A549 (cell line): ENCODE measurements around the gene RAB1B. TPM values are rescaled to one million over a fixed set of nuclear protein-coding genes. Genes with fewer than 3 reads are reported as not detected.

Experiments
- ATAC-seq, 2 experiments: fragments of 200-7000 bp in 1 of 2; fragments of >200 bp in 1 of 2; cut with Nextera tagmentation in 1 of 2; cut with Tn5 transposase in 1 of 2; 3 replicates each; pipeline versions ENCODE4 v1.8.0 to v1.9.1; 2018 to 2020; ENCODE audit warnings: mild to moderate bottlenecking in 1 of 2, moderate library complexity in 1 of 2
- CTCF ChIA-PET: fragments of 300-600 bp; sonication (Branson Sonifier 250); formaldehyde crosslinking; extraction: SDS; loops from one replicate; lab custom pipeline; 2021; ENCODE audit warnings: antibody characterized with exemption, inconsistent platforms; lab: Yijun Ruan, JAX
- POLR2A ChIA-PET: fragments of 350-600 bp; formaldehyde crosslinking; extraction: SDS; loops from one replicate; lab custom pipeline; 2021; ENCODE audit warnings: antibody characterized with exemption, inconsistent platforms; lab: Yijun Ruan, JAX
- DNase-seq, 2 experiments: peaks; one replicate each; pipeline versions ENCODE4 v3.0.0 to v3.0.0-alpha.2; 2011 to 2016; ENCODE audit warnings: low read depth in 1 of 2, low spot score in 1 of 2
- FAIRE-seq: peaks from 2 replicates; lab custom pipeline; 2011; peaks lifted over from hg19 to GRCh38; lab: Jason Lieb, UNC
- H3K27ac ChIP-seq, 2 experiments: fragments of >200 bp; sonication (Bioruptor Twin); formaldehyde crosslinking; 3 replicates each; pipeline ENCODE4 v1.5.1; 2016 to 2017
- H3K4me1 ChIP-seq: fragments of >200 bp; sonication (Bioruptor Twin); formaldehyde crosslinking; 3 replicates; pipeline ENCODE4 v1.6.1; 2016
- H3K4me2 ChIP-seq: fragments of >200 bp; sonication (Bioruptor Twin); formaldehyde crosslinking; 3 replicates; pipeline ENCODE4 v1.6.1; 2016
- H3K4me3 ChIP-seq: fragments of >200 bp; sonication (Bioruptor Twin); formaldehyde crosslinking; 3 replicates; pipeline ENCODE4 v1.5.1; 2016
- H3K9me3 ChIP-seq: fragments of >200 bp; sonication (Bioruptor Twin); formaldehyde crosslinking; 3 replicates; pipeline ENCODE4 v1.6.1; 2016
- CBX8 ChIP-seq: fragments of 200-600 bp; sonication (generic); IDR thresholded peaks from 2 replicates; pipeline ENCODE4 v1.6.1; 2016
- CHD2 ChIP-seq: fragments of 150-350 bp; IDR thresholded peaks from 2 replicates; pipeline ENCODE4 v1.6.1; 2014; ENCODE audit warnings: low read length; ENCODE audit not compliant: partially characterized antibody
- CHD4 ChIP-seq: fragments of 200-600 bp; sonication (generic); IDR thresholded peaks from 2 replicates; pipeline ENCODE4 v1.6.1; 2016; ENCODE audit warnings: antibody characterized with exemption, mild to moderate bottlenecking, borderline replicate concordance
- ESRRA ChIP-seq: fragments of 150-350 bp; IDR thresholded peaks from 2 replicates; pipeline ENCODE4 v1.6.1; 2014; ENCODE audit warnings: mild to moderate bottlenecking, low read length, borderline replicate concordance
- FOSL2 ChIP-seq, 2 experiments: fragments of 450-650 bp in 1 of 2; fragments of >200 bp in 1 of 2; sonication (Bioruptor Twin) in 1 of 2; formaldehyde crosslinking; IDR thresholded peaks; 2 replicates each; pipeline versions ENCODE4 v1.5.0 to v1.6.1; 2016 to 2020; ENCODE audit warnings: mild to moderate bottlenecking in 1 of 2, moderate library complexity in 1 of 2
- GATA3 ChIP-seq: IDR thresholded peaks from 2 replicates; pipeline ENCODE4 v1.6.1; 2012; ENCODE audit warnings: borderline replicate concordance
- HOXB13 ChIP-seq: fragments of 250-450 bp; sonication (Bioruptor Pico); IDR thresholded peaks from 2 replicates; pipeline ENCODE4 v1.5.0; 2020; ENCODE audit warnings: low read depth, mild to moderate bottlenecking, moderate library complexity
- JUN ChIP-seq, 2 experiments: fragments of >200 bp; sonication (Bioruptor Twin); formaldehyde crosslinking; IDR thresholded peaks; 2 replicates in 1 of 2; 3 replicates in 1 of 2; pipeline ENCODE4 v1.6.1; 2016 to 2017
- KDM1A ChIP-seq: fragments of 200-600 bp; sonication (generic); IDR thresholded peaks from 2 replicates; pipeline ENCODE4 v1.6.1; 2016; ENCODE audit warnings: low read depth, mild to moderate bottlenecking
- MAFK ChIP-seq: fragments of 450-650 bp; IDR thresholded peaks from 2 replicates; pipeline ENCODE4 v1.6.1; 2014; ENCODE audit not compliant: partially characterized antibody
- MAZ ChIP-seq: fragments of 150-350 bp; IDR thresholded peaks from 2 replicates; pipeline ENCODE4 v1.6.1; 2014; ENCODE audit warnings: antibody characterized with exemption, low read depth, low read length, borderline replicate concordance
- MYC ChIP-seq: IDR thresholded peaks from 2 replicates; pipeline ENCODE4 v1.6.1; 2012; ENCODE audit warnings: mild to moderate bottlenecking, inconsistent platforms, low read length, improper control_type of control experiment, borderline replicate concordance
- NPAS2 ChIP-seq: fragments of 250-450 bp; sonication (Bioruptor Pico); IDR thresholded peaks from 2 replicates; pipeline ENCODE4 v1.8.0; 2022; ENCODE audit warnings: mild to moderate bottlenecking, moderate library complexity, borderline replicate concordance
- NR3C1 ChIP-seq: fragments of >200 bp; sonication (Bioruptor Twin); formaldehyde crosslinking; IDR thresholded peaks from 3 replicates; pipeline ENCODE4 v1.6.1; 2017
- PHF8 ChIP-seq: fragments of 200-600 bp; sonication (generic); IDR thresholded peaks from 2 replicates; pipeline ENCODE4 v1.6.1; 2016; ENCODE audit warnings: low read depth, mild to moderate bottlenecking, antibody characterized with exemption, moderate library complexity, borderline replicate concordance
- POLR2AphosphoS2 ChIP-seq: conservative IDR thresholded peaks from 2 replicates; pipeline ENCODE4 v1.6.1; 2012; ENCODE audit warnings: low read length, improper control_type of control experiment, inconsistent platforms
- RARB ChIP-seq: fragments of 250-450 bp; sonication (Bioruptor Pico); IDR thresholded peaks from 2 replicates; pipeline ENCODE4 v1.8.0; 2021; ENCODE audit warnings: mild to moderate bottlenecking, moderate library complexity
- REST ChIP-seq: fragments of 200-600 bp; sonication (generic); IDR thresholded peaks from 2 replicates; pipeline ENCODE4 v1.6.1; 2016; ENCODE audit warnings: antibody characterized with exemption, mild to moderate bottlenecking, moderate library complexity
- SMC3 ChIP-seq: fragments of >200 bp; sonication (Bioruptor Twin); formaldehyde crosslinking; IDR thresholded peaks from 3 replicates; pipeline ENCODE4 v1.6.1; 2018; ENCODE audit warnings: inconsistent platforms
- ZNF302 ChIP-seq: fragments of 250-450 bp; sonication (Bioruptor Pico); IDR thresholded peaks from 2 replicates; pipeline ENCODE4 v1.9.0; 2021; ENCODE audit warnings: inconsistent platforms, mild to moderate bottlenecking, moderate library complexity
- WGBS: methylation state at CpG from one replicate; pipeline ENCODE4 v1.1.6; 2017; ENCODE audit errors: missing lambda C conversion rate; 5-methylcytosine and 5-hydroxymethylcytosine counted together
- polyA plus RNA-seq, 4 experiments: library from polyadenylated mRNA; depleted of rRNA in 3 of 4; stranded (reverse); fragments of >200 nt; fragmentation: RNase III in 1 of 4; extraction: RNeasy Plus Mini Kit Qiagen cat#74134 plus additional on column Dnase treatment in 1 of 4; gene quantifications; 2 replicates in 3 of 4; 3 replicates in 1 of 4; pipeline ENCODE4 v1.2.3, GENCODE V29; 2011 to 2017
- TF ChIP-seq, protein P1 (sequence below): fragments of 250-450 bp; sonication (Bioruptor Pico); IDR thresholded peaks from 2 replicates; pipeline ENCODE4 v1.5.0; 2021; ENCODE audit warnings: mild to moderate bottlenecking, moderate library complexity, borderline replicate concordance

The RAB1B gene
- polyA plus RNA-seq, 2 of the 4 experiments (the other 2 are of a cell fraction): 87.8 to 147 TPM

DNA sequence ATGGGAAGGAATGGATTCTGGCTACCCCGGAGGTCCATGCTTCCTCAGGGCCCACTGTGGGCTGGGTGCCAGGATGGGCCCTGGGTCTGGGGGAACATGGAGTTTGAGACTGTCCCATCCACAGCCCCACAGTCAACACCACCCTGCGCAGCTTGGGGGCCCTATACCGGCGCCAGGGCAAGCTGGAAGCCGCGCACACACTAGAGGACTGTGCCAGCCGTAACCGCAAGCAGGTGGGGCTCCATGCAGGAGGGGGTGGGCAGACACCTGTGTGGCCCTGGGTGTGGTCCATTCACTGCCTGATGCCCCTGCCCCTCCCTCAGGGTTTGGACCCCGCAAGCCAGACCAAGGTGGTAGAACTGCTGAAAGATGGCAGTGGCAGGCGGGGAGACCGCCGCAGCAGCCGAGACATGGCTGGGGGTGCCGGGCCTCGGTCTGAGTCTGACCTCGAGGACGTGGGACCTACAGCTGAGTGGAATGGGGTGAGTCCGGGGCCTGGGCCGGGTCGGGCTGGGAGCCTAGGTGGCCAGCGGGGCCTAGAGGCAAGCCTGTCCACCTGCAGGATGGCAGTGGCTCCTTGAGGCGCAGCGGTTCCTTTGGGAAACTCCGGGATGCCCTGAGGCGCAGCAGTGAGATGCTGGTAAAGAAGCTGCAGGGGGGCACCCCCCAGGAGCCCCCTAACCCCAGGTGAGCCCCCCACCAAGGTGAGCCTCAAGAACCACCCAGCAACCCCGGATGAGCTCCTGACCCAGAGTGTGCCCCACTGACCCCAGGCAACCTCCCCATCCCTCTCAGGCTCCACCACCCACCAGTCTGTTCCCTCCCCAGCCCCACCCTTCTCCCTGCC, 2.7 kb upstream of the RAB1B start:
- DNase-seq (no peak), FAIRE-seq (no peak), ATAC-seq (no peak)
- TF ChIP-seq NR3C1 (no peak), ESRRA (no peak), REST (no peak), HOXB13 (CRISPR knock-in tag) (no peak), CHD4 (no peak), GATA3 (no peak), PHF8 (no peak), CHD2 (no peak), MYC (no peak)
- ChIA-PET POLR2A (no interaction called here), CTCF (interaction anchor here (0.7 to 2.8 kb wide), 4 partner anchors 15 to 46 kb away, joined by 3 to 13 read pairs (median 3); partner anchors contain the start of gene TMEM151A)
- no peak overlapping the region for H3K27ac ChIP-seq
- H3K9me3 ChIP-seq: no peaks in the 10 kb centered on the region
- WGBS: 87% methylated on average over 14 of the region's 26 CpGs
- H3K4me2 ChIP-seq: no peak overlapping the region
- no peak overlapping the region for H3K4me3 ChIP-seq
- H3K4me1 ChIP-seq: peaks cover 19% of the 10 kb centered on the region

DNA sequence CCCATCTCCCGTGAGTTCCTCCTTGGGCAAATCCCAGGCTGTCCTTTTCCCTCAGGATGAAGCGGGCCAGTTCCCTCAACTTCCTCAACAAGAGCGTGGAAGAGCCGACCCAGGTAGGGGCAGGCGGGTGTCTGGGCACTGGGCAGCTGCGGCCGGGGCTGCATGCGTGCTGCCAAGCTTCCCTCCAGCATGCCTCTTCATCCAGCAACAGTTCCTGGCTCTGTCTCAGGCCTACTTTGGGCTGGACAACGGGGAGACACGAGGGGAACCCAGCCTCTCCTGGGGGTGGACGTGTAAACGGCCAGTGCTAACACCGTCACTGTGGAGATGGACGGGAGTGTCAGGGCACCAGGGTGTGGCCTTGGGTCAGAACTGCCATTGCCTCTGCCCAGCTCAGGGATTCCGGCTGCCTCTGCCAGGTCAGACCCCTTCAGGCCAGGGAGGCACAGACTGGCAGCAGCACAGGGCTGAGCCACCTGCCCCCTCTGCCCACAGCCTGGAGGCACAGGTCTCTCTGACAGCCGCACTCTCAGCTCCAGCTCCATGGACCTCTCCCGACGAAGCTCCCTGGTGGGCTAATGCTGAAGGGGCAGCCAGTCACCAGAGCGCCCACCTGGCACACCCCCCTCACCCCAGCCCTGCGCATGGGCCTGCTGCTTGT, 1.9 kb upstream of the RAB1B start:
- H3K9me3 ChIP-seq: no peaks in the 10 kb centered on the region
- DNase-seq (no peak), FAIRE-seq (no peak), ATAC-seq (0 out of 6 replicates have a peak, but pooled peaks of 1 of the 2 experiments have one; percentile 0)
- peaks cover 19% of the 10 kb centered on the region for H3K4me1 ChIP-seq
- TF ChIP-seq GATA3 (no peak), JUN (IDR thresholded peaks at IDR 0.05) (no peak), NPAS2 (CRISPR knock-in tag) (no peak), MAZ (no peak), ESRRA (no peak), ZNF302 (CRISPR knock-in tag) (no peak)
- H3K4me2 ChIP-seq: peak overlapping the region; percentile 91; the same call in 1 of the 3 replicates
- CTCF ChIA-PET: interaction anchor here (2.8 kb wide), 1 partner anchor 44 kb away, joined by 13 read pairs; no protein-coding TSS in a partner anchor
- POLR2A ChIA-PET: no interaction called here
- 83% methylated on average over 18 of the region's 20 CpGs for WGBS
- no peak overlapping the region for H3K4me3 ChIP-seq
- 0 out of 6 replicates have a peak overlapping the region, but pooled peaks of 1 of the 2 experiments have one; percentile 97 for H3K27ac ChIP-seq

- Histone ChIP-seq H3K9me3 (no peaks in the 10 kb centered on the region), H3K4me3 (peak overlapping the region; percentile 93), H3K4me1 (peaks cover 19% of the 10 kb centered on the region), H3K4me2 (peak overlapping the region; percentile 91), H3K27ac (peak overlapping the region in 1 of 2 experiments; percentile 97; a peak in 3 of 6 replicates)
- FAIRE-seq: no peak
- peak; percentile 12 to 21; a peak in 5 of 6 replicates for ATAC-seq
- ChIA-PET CTCF (interaction anchor here (2.8 kb wide), 1 partner anchor 45 kb away, joined by 13 read pairs; no protein-coding TSS in a partner anchor), POLR2A (interaction anchor here (1.6 kb wide), 1 partner anchor 15 kb away, joined by 6 read pairs; no protein-coding TSS in a partner anchor)
- 78% methylated on average over 13 of the region's 13 CpGs for WGBS
- peak in 1 of 2 experiments; percentile 32 for DNase-seq
- TF ChIP-seq CBX8 (no peak), CHD2 (no peak), POLR2AphosphoS2 (no peak), SMC3 (no peak), ZNF302 (CRISPR knock-in tag) (no peak), FOSL2 (IDR thresholded peaks at IDR 0.05) (no peak), FOSL2 (CRISPR knock-in tag; IDR thresholded peaks at IDR 0.05) (no peak), MAFK (no peak), CHD4 (no peak), RARB (CRISPR knock-in tag) (no peak), GATA3 (no peak), JUN (IDR thresholded peaks at IDR 0.05) (no peak), KDM1A (no peak)
- TF ChIP-seq, protein P1, sequence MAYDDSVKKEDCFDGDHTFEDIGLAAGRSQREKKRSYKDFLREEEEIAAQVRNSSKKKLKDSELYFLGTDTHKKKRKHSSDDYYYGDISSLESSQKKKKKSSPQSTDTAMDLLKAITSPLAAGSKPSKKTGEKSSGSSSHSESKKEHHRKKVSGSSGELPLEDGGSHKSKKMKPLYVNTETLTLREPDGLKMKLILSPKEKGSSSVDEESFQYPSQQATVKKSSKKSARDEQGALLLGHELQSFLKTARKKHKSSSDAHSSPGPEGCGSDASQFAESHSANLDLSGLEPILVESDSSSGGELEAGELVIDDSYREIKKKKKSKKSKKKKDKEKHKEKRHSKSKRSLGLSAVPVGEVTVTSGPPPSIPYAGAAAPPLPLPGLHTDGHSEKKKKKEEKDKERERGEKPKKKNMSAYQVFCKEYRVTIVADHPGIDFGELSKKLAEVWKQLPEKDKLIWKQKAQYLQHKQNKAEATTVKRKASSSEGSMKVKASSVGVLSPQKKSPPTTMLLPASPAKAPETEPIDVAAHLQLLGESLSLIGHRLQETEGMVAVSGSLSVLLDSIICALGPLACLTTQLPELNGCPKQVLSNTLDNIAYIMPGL (CRISPR knock-in tag): no peak
Observed at GRCh38 chr11:66267039-66267378, 1.4 kb upstream of the RAB1B start.
